ENCODE measurements around the gene TMX1. TPM values are rescaled to one million over a fixed set of nuclear protein-coding genes. Genes with fewer than 3 reads are reported as not detected.

The TMX1 gene
- total and polyA plus RNA-seq, 10 of the 15 experiments (the other 5 are each of a cell fraction or from before 2014, with no cell fraction given): 29.1 to 152 (median 52.0) TPM

GRCh38 chr14:51295646-51296263, 55.7 kb downstream of the TMX1 start (continued):
- no peak for TF ChIP-seq ZBTB33 (IDR thresholded peaks at IDR 0.05)

- intact Hi-C loops (cut with micrococcal nuclease; ENCODE audit: unreplicated experiment) (no loop called here), in situ Hi-C loops (cut with MboI) (no loop called here)
- no peaks in the 10 kb centered on the region for H3K36me3 ChIP-seq (ENCODE audit: control insufficient read depth in 2 of 2, insufficient read depth in 2 of 2, low read length in 1 of 2)
- DNase-seq (ENCODE audit: low read depth, low spot score) (no peak), ATAC-seq (no peak), FAIRE-seq (no peak)
- H3K27me3 ChIP-seq (replicated peaks in 1 of 2; ENCODE audit: control insufficient read depth in 2 of 2, insufficient read depth in 2 of 2, low read length in 1 of 2): no peaks in the 10 kb centered on the region
- no peak overlapping the region for H3K4me2 ChIP-seq (ENCODE audit: control insufficient read depth, insufficient read depth)
- H3K27ac ChIP-seq (ENCODE audit: control insufficient read depth, insufficient read depth): no peak overlapping the region
- no TSS peak for BruUV-seq (replicated peaks)
- TF ChIP-seq ZNF217 (IDR thresholded peaks at IDR 0.05) (no peak), ZNF622 (IDR thresholded peaks at IDR 0.05) (no peak), ESRRA (IDR thresholded peaks at IDR 0.05; ENCODE audit: low read length) (no peak), MYB (IDR thresholded peaks at IDR 0.05; ENCODE audit: borderline replicate concordance, low read depth, low read length) (no peak), ZBED1 (IDR thresholded peaks at IDR 0.05; ENCODE audit: borderline replicate concordance) (no peak), JUND (IDR thresholded peaks at IDR 0.05; ENCODE audit: low read depth, low read length) (no peak), NR2C1 (IDR thresholded peaks at IDR 0.05) (no peak)
- no peaks in the 10 kb centered on the region for H4K20me1 ChIP-seq (ENCODE audit: control insufficient read depth, insufficient read depth)
- H3K4me1 ChIP-seq (ENCODE audit: control insufficient read depth, insufficient read depth, low read length): peaks cover 11% of the 10 kb centered on the region
- WGBS (ENCODE audit: insufficient coverage, insufficient replicate concordance, low lambda C conversion rate, missing lambda C conversion rate): 71% methylated on average over 3 of the region's 3 CpGs
- no peaks in the 10 kb centered on the region for H3K9me3 ChIP-seq (replicated peaks; ENCODE audit: control insufficient read depth, insufficient read depth, low read length)
- no peak overlapping the region for H3K4me3 ChIP-seq
- H3K79me2 ChIP-seq (ENCODE audit: control insufficient read depth, insufficient read depth, low read length): no peaks in the 10 kb centered on the region
- ChIA-PET SMC1A (ENCODE audit: uncharacterized antibody, unreplicated experiment) (no interaction called here), RAD21 (ENCODE audit: unreplicated experiment) (no interaction called here), CTCF (interaction anchor here (1.2 kb wide), 1 partner anchor 13 kb away, joined by 3 read pairs; no protein-coding TSS in a partner anchor), POLR2A (no interaction called here)
- no peak overlapping the region for H3K9ac ChIP-seq (ENCODE audit: control insufficient read depth, insufficient read depth, low read length)
- no peak overlapping the region for H2AFZ ChIP-seq (ENCODE audit: control insufficient read depth, low read depth, low read length)
Observed at GRCh38 chr14:51297066-51297465, 57.0 kb downstream of the TMX1 start.
